Measurements from ENCODE around the gene COL4A4. TPM values are rescaled to one million over a fixed set of nuclear protein-coding genes. Genes with fewer than 3 reads are reported as not detected.
"Not testable (repeated sequence)": the region's sequence is repeated elsewhere in the genome, so short reads cannot be mapped to it uniquely, and the experiment has no call there.

Gene COL4A4
- total RNA-seq, 1 donor = 0.21 TPM

- no peaks in the 10 kb centered on the region for H3K27me3 ChIP-seq (ENCODE audit: insufficient read depth, low read length)
- no peaks in the 10 kb centered on the region for H3K9me3 ChIP-seq (ENCODE audit: low read depth, low read length)
- H3K4me3 ChIP-seq (ENCODE audit: low read length) = no peak overlapping the region
- H3K4me1 ChIP-seq (ENCODE audit: insufficient read depth, low read length) = no peaks in the 10 kb centered on the region
Observed at GRCh38 chr2:227106845-227107759, 56.9 kb downstream of the COL4A4 start.

GRCh38 chr2:227103583-227103982 lies 60.4 kb downstream of the COL4A4 start:
- H3K9me3 ChIP-seq (ENCODE audit: low read depth, low read length) = no peaks in the 10 kb centered on the region
- H3K4me1 ChIP-seq (ENCODE audit: insufficient read depth, low read length) = no peaks in the 10 kb centered on the region
- no peaks in the 10 kb centered on the region for H3K27me3 ChIP-seq (ENCODE audit: insufficient read depth, low read length)
- no peak overlapping the region for H3K4me3 ChIP-seq (ENCODE audit: low read length)

GRCh38 chr2:227099340-227099739 lies 64.7 kb downstream of the COL4A4 start:
- H3K4me3 ChIP-seq (ENCODE audit: low read length) = no peak overlapping the region
- H3K27me3 ChIP-seq (ENCODE audit: insufficient read depth, low read length) = no peaks in the 10 kb centered on the region
- no peaks in the 10 kb centered on the region for H3K4me1 ChIP-seq (ENCODE audit: insufficient read depth, low read length)
- H3K9me3 ChIP-seq (ENCODE audit: low read depth, low read length) = no peaks in the 10 kb centered on the region

- H3K9me3 ChIP-seq (ENCODE audit: low read depth, low read length) = no peaks in the 10 kb centered on the region
- H3K27me3 ChIP-seq (ENCODE audit: insufficient read depth, low read length) = no peaks in the 10 kb centered on the region
- no peak overlapping the region for H3K4me3 ChIP-seq (ENCODE audit: low read length)
- no peaks in the 10 kb centered on the region for H3K4me1 ChIP-seq (ENCODE audit: insufficient read depth, low read length)
Observed at GRCh38 chr2:227098162-227098515, 65.9 kb downstream of the COL4A4 start.

DNA sequence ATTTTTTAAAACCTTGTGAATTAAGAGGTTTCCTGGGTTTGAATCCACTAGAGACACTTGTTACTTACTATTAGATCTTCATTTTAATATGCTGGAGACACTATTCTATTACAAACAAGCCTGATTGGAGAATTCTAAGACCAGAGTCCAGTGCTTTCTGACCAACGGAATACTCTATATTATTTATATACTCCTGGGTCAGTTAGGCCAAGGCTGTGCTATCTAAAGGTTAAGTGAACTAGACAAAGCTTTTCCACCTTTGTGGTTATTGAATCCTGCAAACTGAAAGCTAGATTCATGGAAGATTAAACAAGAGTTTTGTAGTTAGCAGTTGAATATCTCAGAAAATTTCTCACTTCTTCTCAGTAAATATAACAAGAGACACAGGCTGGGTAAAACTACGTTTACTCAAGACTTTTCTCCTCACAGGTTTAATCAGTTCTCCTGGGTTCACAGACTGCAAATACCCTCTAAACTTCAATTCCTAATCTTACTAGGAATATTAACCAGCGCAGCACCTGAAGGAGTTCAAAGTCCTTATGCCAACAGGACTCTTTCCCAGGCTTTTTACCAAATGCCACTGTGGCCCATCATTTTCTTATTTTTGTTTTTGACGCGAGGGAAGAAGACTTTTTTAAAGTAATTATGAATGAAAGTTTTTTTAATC lies 66.4 kb downstream of the COL4A4 start:
- Histone ChIP-seq H3K27me3 (ENCODE audit: insufficient read depth, low read length) (no peaks in the 10 kb centered on the region), H3K9me3 (ENCODE audit: low read depth, low read length) (no peaks in the 10 kb centered on the region), H3K4me3 (ENCODE audit: low read length) (no peak overlapping the region), H3K4me1 (ENCODE audit: insufficient read depth, low read length) (no peaks in the 10 kb centered on the region)

DNA sequence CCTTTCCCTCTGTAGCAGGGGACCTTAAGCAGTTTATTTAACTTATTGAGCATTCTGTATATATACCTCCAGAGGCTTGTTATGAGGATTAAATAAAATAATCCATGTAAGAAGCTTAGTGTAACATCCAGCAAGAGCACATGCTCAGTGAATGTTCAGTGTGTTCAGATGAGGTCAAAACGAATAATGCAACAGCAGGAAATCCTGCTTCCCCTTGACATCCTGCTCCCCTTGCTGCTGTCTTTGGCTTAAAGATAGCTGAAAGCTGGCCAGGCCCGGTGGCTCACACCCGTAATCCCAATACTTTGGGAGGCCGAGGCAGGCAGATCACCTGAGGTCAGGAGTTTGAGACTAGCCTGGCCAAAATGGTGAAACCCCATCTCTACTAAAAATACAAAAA lies 68.7 kb downstream of the COL4A4 start:
- Histone ChIP-seq H3K4me1 (ENCODE audit: insufficient read depth, low read length) (no peaks in the 10 kb centered on the region), H3K4me3 (ENCODE audit: low read length) (no peak overlapping the region), H3K27me3 (ENCODE audit: insufficient read depth, low read length) (no peaks in the 10 kb centered on the region), H3K9me3 (ENCODE audit: low read depth, low read length) (no peaks in the 10 kb centered on the region)

- no peaks in the 10 kb centered on the region for H3K9me3 ChIP-seq (ENCODE audit: low read depth, low read length)
- no peak overlapping the region for H3K4me3 ChIP-seq (ENCODE audit: low read length)
- H3K4me1 ChIP-seq (ENCODE audit: insufficient read depth, low read length) = no peaks in the 10 kb centered on the region
- no peaks in the 10 kb centered on the region for H3K27me3 ChIP-seq (ENCODE audit: insufficient read depth, low read length)
Observed at GRCh38 chr2:227082286-227082685, 81.7 kb downstream of the COL4A4 start.

DNA sequence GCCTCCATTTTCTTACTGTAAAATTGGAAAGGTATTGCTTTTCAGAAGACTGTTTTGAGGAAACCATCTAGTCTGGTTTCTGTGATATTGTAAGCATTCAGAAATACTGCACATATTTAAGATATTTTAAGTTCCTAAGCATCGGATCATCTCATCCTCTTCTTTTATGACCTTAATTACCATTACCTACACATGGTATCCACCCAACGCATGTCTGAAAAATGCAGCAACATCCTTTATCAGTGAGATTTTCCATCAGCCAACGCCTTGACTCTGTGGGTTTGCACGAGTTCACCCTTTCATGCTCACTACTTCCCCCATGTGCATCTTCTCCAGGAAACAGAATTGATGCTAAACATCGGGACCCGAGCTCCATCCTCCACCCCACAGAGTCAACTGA lies 84.3 kb downstream of the COL4A4 start:
- Histone ChIP-seq H3K4me3 (ENCODE audit: low read length) (no peak overlapping the region), H3K27me3 (ENCODE audit: insufficient read depth, low read length) (no peaks in the 10 kb centered on the region), H3K9me3 (ENCODE audit: low read depth, low read length) (no peaks in the 10 kb centered on the region), H3K4me1 (ENCODE audit: insufficient read depth, low read length) (no peaks in the 10 kb centered on the region)

GRCh38 chr2:227065065-227065464 lies 98.9 kb downstream of the COL4A4 start:
- not testable (repeated sequence) for H3K4me3 ChIP-seq (ENCODE audit: low read length); H3K4me1 ChIP-seq (ENCODE audit: insufficient read depth, low read length); H3K27me3 ChIP-seq (ENCODE audit: insufficient read depth, low read length); H3K9me3 ChIP-seq (ENCODE audit: low read depth, low read length)

- Histone ChIP-seq H3K9me3 (ENCODE audit: low read depth, low read length) (no peaks in the 10 kb centered on the region), H3K27me3 (ENCODE audit: insufficient read depth, low read length) (no peaks in the 10 kb centered on the region), H3K4me3 (ENCODE audit: low read length) (no peak overlapping the region), H3K4me1 (ENCODE audit: insufficient read depth, low read length) (no peaks in the 10 kb centered on the region)
Observed at GRCh38 chr2:227058888-227059399, 105.1 kb downstream of the COL4A4 start.

DNA sequence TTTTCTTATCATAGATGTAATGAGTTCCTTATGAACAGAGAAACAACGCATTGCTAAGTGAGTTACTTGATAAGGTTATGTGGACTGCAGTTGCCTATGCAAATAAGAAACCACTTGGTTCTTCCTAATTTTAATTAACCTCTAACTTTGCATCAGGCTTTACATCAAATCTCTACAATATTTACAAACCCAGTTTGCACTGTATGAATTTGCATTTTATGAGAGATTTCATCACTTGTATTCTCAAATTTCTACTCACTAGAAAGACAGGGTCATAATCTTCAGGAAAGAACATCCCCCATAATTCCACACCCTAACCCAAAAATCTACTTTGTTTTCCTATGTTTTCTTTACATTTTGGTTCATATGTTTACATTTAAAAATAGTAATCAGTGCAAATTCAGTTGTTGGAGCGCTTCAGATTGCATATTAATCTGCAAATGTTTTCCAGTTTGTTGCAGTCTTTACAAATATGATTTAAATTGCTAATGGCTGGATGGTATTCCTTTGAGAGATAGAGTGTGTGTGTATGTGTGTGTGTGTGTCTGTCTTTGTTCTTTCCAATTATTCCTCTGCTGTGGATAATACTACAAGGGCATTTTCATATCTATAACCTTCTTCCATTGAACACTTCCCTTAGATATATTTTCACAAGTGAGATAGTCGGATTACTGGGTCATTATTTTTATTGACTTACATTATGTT lies 106.1 kb downstream of the COL4A4 start:
- no peaks in the 10 kb centered on the region for H3K9me3 ChIP-seq (ENCODE audit: low read depth, low read length)
- H3K27me3 ChIP-seq (ENCODE audit: insufficient read depth, low read length) = no peaks in the 10 kb centered on the region
- H3K4me1 ChIP-seq (ENCODE audit: insufficient read depth, low read length) = no peaks in the 10 kb centered on the region
- no peak overlapping the region for H3K4me3 ChIP-seq (ENCODE audit: low read length)

DNA sequence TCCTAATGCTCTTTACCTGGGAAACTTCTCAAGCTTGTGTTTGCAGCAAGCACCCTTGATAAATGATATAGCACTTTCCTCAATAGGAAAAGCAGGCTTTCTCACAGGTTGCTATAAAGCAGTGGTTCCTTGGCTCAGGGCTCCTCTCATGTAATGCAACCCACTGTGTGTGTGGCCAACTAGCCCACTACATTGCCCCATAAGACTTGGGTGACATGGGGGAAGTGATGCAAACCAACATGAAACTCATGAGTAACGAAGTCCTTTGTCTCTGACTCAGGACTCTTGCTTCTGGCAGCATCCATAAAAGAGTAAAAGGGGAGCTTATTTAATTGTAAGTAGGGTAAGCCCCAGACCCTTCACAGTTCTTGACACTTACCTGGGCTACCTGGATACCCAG lies 106.9 kb downstream of the COL4A4 start:
- no peaks in the 10 kb centered on the region for H3K27me3 ChIP-seq (ENCODE audit: insufficient read depth, low read length)
- no peak overlapping the region for H3K4me3 ChIP-seq (ENCODE audit: low read length)
- no peaks in the 10 kb centered on the region for H3K4me1 ChIP-seq (ENCODE audit: insufficient read depth, low read length)
- no peaks in the 10 kb centered on the region for H3K9me3 ChIP-seq (ENCODE audit: low read depth, low read length)

DNA sequence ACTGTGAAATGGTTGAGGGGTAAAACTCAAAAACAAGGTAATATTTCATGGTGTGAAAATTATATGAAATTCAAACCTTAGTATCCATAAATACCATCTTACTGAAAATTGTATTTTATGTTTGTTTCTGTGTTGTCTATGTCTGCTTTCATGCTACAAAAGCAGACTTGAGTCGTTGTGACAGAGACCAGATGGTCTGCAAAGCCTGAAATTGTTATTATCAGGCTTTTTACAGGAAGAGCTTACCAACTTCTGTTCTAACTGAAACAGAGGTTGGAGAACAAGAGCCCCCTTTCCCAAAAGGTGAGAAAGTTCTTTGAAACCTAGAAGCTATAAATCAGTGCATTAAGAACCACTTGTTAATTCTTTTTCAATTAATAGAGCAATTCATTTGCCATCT lies 110.0 kb downstream of the COL4A4 start:
- H3K4me1 ChIP-seq (ENCODE audit: insufficient read depth, low read length) = no peaks in the 10 kb centered on the region
- H3K4me3 ChIP-seq (ENCODE audit: low read length) = no peak overlapping the region
- no peaks in the 10 kb centered on the region for H3K27me3 ChIP-seq (ENCODE audit: insufficient read depth, low read length)
- H3K9me3 ChIP-seq (ENCODE audit: low read depth, low read length) = no peaks in the 10 kb centered on the region

GRCh38 chr2:227052879-227053278 lies 111.1 kb downstream of the COL4A4 start:
- Histone ChIP-seq H3K9me3 (ENCODE audit: low read depth, low read length) (no peaks in the 10 kb centered on the region), H3K4me3 (ENCODE audit: low read length) (no peak overlapping the region), H3K27me3 (ENCODE audit: insufficient read depth, low read length) (no peaks in the 10 kb centered on the region), H3K4me1 (ENCODE audit: insufficient read depth, low read length) (no peaks in the 10 kb centered on the region)

DNA sequence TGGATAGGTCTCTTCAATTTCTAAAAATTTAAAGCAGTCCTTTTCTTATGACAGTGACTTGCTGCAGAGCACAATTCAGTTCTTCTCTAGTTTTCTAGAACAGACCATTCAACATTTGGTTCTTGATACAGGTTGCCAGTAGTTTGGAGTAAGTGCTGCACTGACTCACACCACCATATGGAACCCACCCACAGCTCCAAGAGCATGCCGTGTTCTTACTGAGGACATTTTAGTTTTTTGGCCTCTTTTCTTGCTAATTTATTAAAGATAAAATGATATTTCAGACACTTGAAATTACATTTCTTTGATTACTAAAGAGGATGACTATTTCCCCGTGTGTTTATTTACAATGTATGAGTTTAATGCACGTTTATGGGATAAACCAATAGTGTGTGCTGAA lies 120.0 kb downstream of the COL4A4 start:
- peaks cover 3% of the 10 kb centered on the region for H3K27me3 ChIP-seq (ENCODE audit: insufficient read depth, low read length)
- H3K9me3 ChIP-seq (ENCODE audit: low read depth, low read length) = no peaks in the 10 kb centered on the region

More for the DNA sequence above, 120.0 kb downstream of the COL4A4 start:
- no peaks in the 10 kb centered on the region for H3K4me1 ChIP-seq (ENCODE audit: insufficient read depth, low read length)
- no peak overlapping the region for H3K4me3 ChIP-seq (ENCODE audit: low read length)

Measured in mononuclear cell (primary cell).